Mesendoderm (in vitro differentiated cells): Measurements from ENCODE around the gene NGFR.

Source experiments
- DNase-seq: peaks from one replicate; pipeline ENCODE4 v3.0.0; 2013
- H2AK5ac ChIP-seq: 2 replicates; pipeline ENCODE4 v1.6.1; 2013; ENCODE audit warnings: low read length, inconsistent platforms
- H2BK120ac ChIP-seq: 2 replicates; pipeline ENCODE4 v1.6.1; 2013; ENCODE audit warnings: low read depth, mild to moderate bottlenecking, low read length, moderate library complexity, mixed read lengths
- H2BK15ac ChIP-seq: replicated peaks from 2 replicates; pipeline ENCODE4 v1.6.1; 2013; ENCODE audit warnings: low read depth, mild to moderate bottlenecking, moderate library complexity
- H2BK5ac ChIP-seq: 2 replicates; pipeline ENCODE4 v1.6.1; 2013; ENCODE audit warnings: low read length, inconsistent platforms
- H3K18ac ChIP-seq: 2 replicates; pipeline ENCODE4 v1.6.1; 2013; ENCODE audit warnings: mild to moderate bottlenecking, low read length, mixed read lengths
- H3K23ac ChIP-seq: one replicate; pipeline ENCODE4 v1.6.1; 2013; ENCODE audit warnings: low read length
- H3K27ac ChIP-seq: 2 replicates; pipeline ENCODE4 v1.5.1; 2013; ENCODE audit warnings: low read depth, mild to moderate bottlenecking, inconsistent platforms, low read length, moderate library complexity
- H3K27me3 ChIP-seq: 2 replicates; pipeline ENCODE4 v1.6.1; 2013; ENCODE audit warnings: low read length, control low read depth, mild to moderate bottlenecking, inconsistent platforms; ENCODE audit not compliant: insufficient read depth, poor library complexity
- H3K36me3 ChIP-seq: 2 replicates; pipeline ENCODE4 v1.6.1; 2013; ENCODE audit warnings: low read length, inconsistent platforms; ENCODE audit not compliant: control insufficient read depth, insufficient read depth
- H3K4ac ChIP-seq: one replicate; pipeline ENCODE4 v1.6.1; 2013; ENCODE audit warnings: low read depth, mild to moderate bottlenecking, low read length, moderate library complexity
- H3K4me1 ChIP-seq: 2 replicates; pipeline ENCODE4 v1.6.1; 2013; ENCODE audit warnings: low read depth, low read length, inconsistent platforms; ENCODE audit not compliant: control insufficient read depth
- H3K4me2 ChIP-seq: 2 replicates; pipeline ENCODE4 v1.6.1; 2013; ENCODE audit warnings: low read length
- H3K4me3 ChIP-seq: 2 replicates; pipeline ENCODE4 v1.5.1; 2013; ENCODE audit warnings: mild to moderate bottlenecking, low read length
- H3K56ac ChIP-seq: one replicate; pipeline ENCODE4 v1.6.1; 2013; ENCODE audit warnings: low read length
- H3K79me1 ChIP-seq: 2 replicates; pipeline ENCODE4 v1.6.1; 2013; ENCODE audit warnings: low read length, inconsistent platforms
- H3K79me2 ChIP-seq: 2 replicates; pipeline ENCODE4 v1.6.1; 2013; ENCODE audit warnings: mild to moderate bottlenecking, low read length; ENCODE audit not compliant: control insufficient read depth, insufficient read depth
- H3K9ac ChIP-seq: 2 replicates; pipeline ENCODE4 v1.6.1; 2013; ENCODE audit warnings: low read length, inconsistent platforms
- H4K5ac ChIP-seq: one replicate; pipeline ENCODE4 v1.6.1; 2013; ENCODE audit warnings: low read length
- H4K8ac ChIP-seq: one replicate; pipeline ENCODE4 v1.6.1; 2013; ENCODE audit warnings: low read depth, mild to moderate bottlenecking, control low read depth, low read length, moderate library complexity
- WGBS: extraction: QIAGEN DNeasy Blood & Tissue Kit; methylation state at CpG from one replicate; pipeline ENCODE4 v1.1.7; 2013; ENCODE audit warnings: low lambda C conversion rate, missing lambda C conversion rate; ENCODE audit not compliant: insufficient coverage; ENCODE audit errors: extremely low coverage; 5-methylcytosine and 5-hydroxymethylcytosine counted together

NGFR gene

GRCh38 chr17:49524473-49525359 is 29.6 kb downstream of the NGFR start:
- no peaks in the 10 kb centered on the region for H3K36me3 ChIP-seq
- no peaks in the 10 kb centered on the region for H3K27me3 ChIP-seq
- no peak overlapping the region for H2BK15ac ChIP-seq
- no peak overlapping the region for H3K4me3 ChIP-seq
- no peak overlapping the region for H3K23ac ChIP-seq
- H2BK120ac ChIP-seq, result no peak overlapping the region
- no peak overlapping the region for H4K8ac ChIP-seq
- H3K4ac ChIP-seq, result no peak overlapping the region
- H4K5ac ChIP-seq, result no peak overlapping the region
- no peak overlapping the region for H3K9ac ChIP-seq
- WGBS, result no CpG with 5 or more reads among the region's 17 CpGs
- no peak for DNase-seq
- H3K27ac ChIP-seq, result no peak overlapping the region
- H2AK5ac ChIP-seq, result no peak overlapping the region
- H3K4me2 ChIP-seq, result no peak overlapping the region
- H3K79me2 ChIP-seq, result no peaks in the 10 kb centered on the region
- H3K79me1 ChIP-seq, result no peaks in the 10 kb centered on the region
- no peak overlapping the region for H2BK5ac ChIP-seq
- no peak overlapping the region for H3K56ac ChIP-seq
- no peak overlapping the region for H3K18ac ChIP-seq
- H3K4me1 ChIP-seq, result no peaks in the 10 kb centered on the region

GRCh38 chr17:49525831-49526741 is 31.0 kb downstream of the NGFR start:
- Histone ChIP-seq H4K8ac (no peak overlapping the region), H3K27me3 (no peaks in the 10 kb centered on the region), H2BK120ac (no peak overlapping the region), H3K27ac (no peak overlapping the region), H3K4ac (no peak overlapping the region), H3K36me3 (no peaks in the 10 kb centered on the region), H4K5ac (no peak overlapping the region), H3K23ac (no peak overlapping the region), H3K79me2 (no peaks in the 10 kb centered on the region), H2BK15ac (no peak overlapping the region), H3K4me3 (no peak overlapping the region), H3K4me2 (no peak overlapping the region), H2AK5ac (no peak overlapping the region), H2BK5ac (no peak overlapping the region), H3K9ac (no peak overlapping the region), H3K18ac (no peak overlapping the region), H3K4me1 (no peaks in the 10 kb centered on the region), H3K56ac (no peak overlapping the region), H3K79me1 (no peaks in the 10 kb centered on the region)
- no peak for DNase-seq
- WGBS, result no CpG with 5 or more reads among the region's 24 CpGs

DNA sequence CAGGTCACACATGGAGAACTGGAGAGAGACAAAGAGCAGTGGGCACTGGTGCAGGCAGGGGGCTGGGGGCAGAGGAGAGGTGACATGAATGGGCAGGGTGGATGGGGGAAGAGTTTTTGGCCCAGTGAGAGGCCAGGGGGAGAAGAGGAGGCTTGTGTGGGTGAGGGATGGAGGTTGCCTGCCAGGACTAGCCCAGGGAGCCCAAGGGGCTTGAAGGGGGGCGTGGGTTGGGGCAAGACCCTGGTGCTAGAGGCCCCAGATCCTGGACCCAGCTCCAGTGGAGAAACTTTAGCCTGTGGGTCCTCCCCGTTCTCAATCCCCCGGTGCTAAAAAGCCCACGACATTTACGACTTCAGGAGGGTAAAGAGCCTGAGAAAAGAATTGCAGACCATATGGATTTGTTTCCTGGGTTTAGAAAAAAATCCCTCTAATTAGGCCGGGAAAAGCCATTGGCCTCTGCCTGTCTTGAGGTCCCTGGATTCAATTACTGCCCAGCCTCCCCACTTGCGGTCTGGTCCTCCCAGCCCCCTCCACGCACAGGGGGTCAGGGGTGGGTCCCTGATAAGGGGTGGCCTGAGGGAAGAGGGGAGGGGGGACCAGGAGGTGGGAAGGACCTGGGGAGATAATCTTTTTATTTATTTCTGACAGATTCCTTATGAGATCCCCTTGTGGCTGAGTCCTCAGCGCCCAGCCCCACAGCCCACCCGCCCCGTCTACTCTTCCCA is 33.0 kb downstream of the NGFR start:
- H3K27ac ChIP-seq, result no peak overlapping the region
- no peaks in the 10 kb centered on the region for H3K79me1 ChIP-seq
- no peak overlapping the region for H3K4me2 ChIP-seq
- H2BK120ac ChIP-seq, result no peak overlapping the region
- H3K4ac ChIP-seq, result no peak overlapping the region
- no peak overlapping the region for H3K4me3 ChIP-seq
- H2BK5ac ChIP-seq, result no peak overlapping the region
- H3K9ac ChIP-seq, result no peak overlapping the region
- no peak overlapping the region for H3K56ac ChIP-seq
- H2BK15ac ChIP-seq, result no peak overlapping the region
- H3K4me1 ChIP-seq, result no peaks in the 10 kb centered on the region
- no peak overlapping the region for H3K18ac ChIP-seq
- no peak for DNase-seq
- no peak overlapping the region for H2AK5ac ChIP-seq
- H3K36me3 ChIP-seq, result no peaks in the 10 kb centered on the region
- no CpG with 5 or more reads among the region's 11 CpGs for WGBS
- H3K23ac ChIP-seq, result no peak overlapping the region
- no peak overlapping the region for H4K8ac ChIP-seq
- H3K27me3 ChIP-seq, result no peaks in the 10 kb centered on the region
- H4K5ac ChIP-seq, result no peak overlapping the region
- H3K79me2 ChIP-seq, result no peaks in the 10 kb centered on the region

- Histone ChIP-seq H3K4ac (no peak overlapping the region), H3K4me1 (no peaks in the 10 kb centered on the region), H2BK5ac (no peak overlapping the region), H3K27me3 (no peaks in the 10 kb centered on the region), H4K8ac (no peak overlapping the region), H3K9ac (no peak overlapping the region), H2BK15ac (no peak overlapping the region), H4K5ac (no peak overlapping the region), H3K56ac (no peak overlapping the region), H3K27ac (no peak overlapping the region), H3K36me3 (no peaks in the 10 kb centered on the region), H2BK120ac (no peak overlapping the region), H3K23ac (no peak overlapping the region), H3K79me1 (no peaks in the 10 kb centered on the region), H3K79me2 (no peaks in the 10 kb centered on the region), H3K4me3 (no peak overlapping the region), H2AK5ac (no peak overlapping the region), H3K4me2 (no peak overlapping the region), H3K18ac (no peak overlapping the region)
- DNase-seq, result no peak
- WGBS, result no CpG with 5 or more reads among the region's 3 CpGs
Measured at GRCh38 chr17:49528966-49529365, 33.9 kb downstream of the NGFR start.

- H3K4me3 ChIP-seq, result no peak overlapping the region
- WGBS, result no CpG with 5 or more reads among the region's 1 CpG
- H3K79me2 ChIP-seq, result no peaks in the 10 kb centered on the region
- H3K36me3 ChIP-seq, result no peaks in the 10 kb centered on the region
- H3K4me2 ChIP-seq, result no peak overlapping the region
- no peak overlapping the region for H2BK5ac ChIP-seq
- H3K27me3 ChIP-seq, result no peaks in the 10 kb centered on the region
- H3K79me1 ChIP-seq, result no peaks in the 10 kb centered on the region
- no peak overlapping the region for H3K23ac ChIP-seq
- no peak overlapping the region for H3K4ac ChIP-seq
- no peak overlapping the region for H3K9ac ChIP-seq
- no peak overlapping the region for H2BK15ac ChIP-seq
- H2BK120ac ChIP-seq, result no peak overlapping the region
- H3K56ac ChIP-seq, result no peak overlapping the region
- H4K5ac ChIP-seq, result no peak overlapping the region
- H3K18ac ChIP-seq, result no peak overlapping the region
- no peak for DNase-seq
- H3K4me1 ChIP-seq, result no peaks in the 10 kb centered on the region
- H3K27ac ChIP-seq, result no peak overlapping the region
- no peak overlapping the region for H2AK5ac ChIP-seq
- H4K8ac ChIP-seq, result no peak overlapping the region
Measured at GRCh38 chr17:49530118-49530517, 35.0 kb downstream of the NGFR start.
